Naive B cell (primary cell): ENCODE measurements around the gene STAU1. TPM values are rescaled to one million over a fixed set of nuclear protein-coding genes. Genes with fewer than 3 reads are reported as not detected.

Source experiments
- ATAC-seq, 2 donors: fragments of 150-1000 bp; cut with Tn5 transposase; 2 replicates each; pipeline ENCODE4 v1.10.0; 2021; ENCODE audit warnings: low read depth in 2 of 2, mild to moderate bottlenecking in 2 of 2, moderate library complexity in 2 of 2
- DNase-seq: peaks from one replicate; pipeline ENCODE4 v3.0.0; 2022
- H3K27ac Mint-ChIP-seq, 6 donors: one replicate each; pipeline ENCODE4 v1.8.0; 2020 to 2022; ENCODE audit warnings: mild to moderate bottlenecking in 6 of 6, mixed read lengths in 6 of 6, moderate library complexity in 5 of 6, inconsistent platforms in 2 of 6
- H3K27me3 Mint-ChIP-seq, 3 donors: one replicate each; pipeline ENCODE4 v1.8.0; 2021 to 2022; ENCODE audit warnings: mixed read lengths in 3 of 3, mild to moderate bottlenecking in 1 of 3
- H3K36me3 Mint-ChIP-seq, 2 donors: one replicate each; pipeline ENCODE4 v1.8.0; 2020 to 2022; ENCODE audit warnings: mixed read lengths in 2 of 2, inconsistent platforms in 1 of 2, mild to moderate bottlenecking in 1 of 2
- H3K4me1 Mint-ChIP-seq, 3 donors: one replicate each; pipeline ENCODE4 v1.8.0; 2020 to 2022; ENCODE audit warnings: mixed read lengths in 3 of 3, inconsistent platforms in 1 of 3, mild to moderate bottlenecking in 1 of 3, moderate library complexity in 1 of 3
- H3K4me3 Mint-ChIP-seq, 8 donors: one replicate each; pipeline ENCODE4 v1.8.0; 2020 to 2022; ENCODE audit warnings: mild to moderate bottlenecking in 8 of 8, mixed read lengths in 8 of 8, moderate library complexity in 8 of 8, inconsistent platforms in 2 of 8
- H3K9me3 Mint-ChIP-seq, 7 donors: one replicate each; pipeline ENCODE4 v1.8.0; 2020 to 2022; ENCODE audit warnings: mixed read lengths in 7 of 7, mild to moderate bottlenecking in 5 of 7, inconsistent platforms in 2 of 7, moderate library complexity in 1 of 7
- polyA plus RNA-seq, 6 donors: library from polyadenylated mRNA; unstranded; fragments of 300-500 nt; fragmentation: Illumina TruSeq; gene quantifications; one replicate each; pipeline ENCODE4 v1.2.3, GENCODE V29; 2021; ENCODE audit warnings: low read depth in 6 of 6

Gene STAU1, protein sequence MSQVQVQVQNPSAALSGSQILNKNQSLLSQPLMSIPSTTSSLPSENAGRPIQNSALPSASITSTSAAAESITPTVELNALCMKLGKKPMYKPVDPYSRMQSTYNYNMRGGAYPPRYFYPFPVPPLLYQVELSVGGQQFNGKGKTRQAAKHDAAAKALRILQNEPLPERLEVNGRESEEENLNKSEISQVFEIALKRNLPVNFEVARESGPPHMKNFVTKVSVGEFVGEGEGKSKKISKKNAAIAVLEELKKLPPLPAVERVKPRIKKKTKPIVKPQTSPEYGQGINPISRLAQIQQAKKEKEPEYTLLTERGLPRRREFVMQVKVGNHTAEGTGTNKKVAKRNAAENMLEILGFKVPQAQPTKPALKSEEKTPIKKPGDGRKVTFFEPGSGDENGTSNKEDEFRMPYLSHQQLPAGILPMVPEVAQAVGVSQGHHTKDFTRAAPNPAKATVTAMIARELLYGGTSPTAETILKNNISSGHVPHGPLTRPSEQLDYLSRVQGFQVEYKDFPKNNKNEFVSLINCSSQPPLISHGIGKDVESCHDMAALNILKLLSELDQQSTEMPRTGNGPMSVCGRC
- 10 to 100 TPM; 26.1 to 42.9 (median 31.3) TPM for polyA plus RNA-seq

DNA sequence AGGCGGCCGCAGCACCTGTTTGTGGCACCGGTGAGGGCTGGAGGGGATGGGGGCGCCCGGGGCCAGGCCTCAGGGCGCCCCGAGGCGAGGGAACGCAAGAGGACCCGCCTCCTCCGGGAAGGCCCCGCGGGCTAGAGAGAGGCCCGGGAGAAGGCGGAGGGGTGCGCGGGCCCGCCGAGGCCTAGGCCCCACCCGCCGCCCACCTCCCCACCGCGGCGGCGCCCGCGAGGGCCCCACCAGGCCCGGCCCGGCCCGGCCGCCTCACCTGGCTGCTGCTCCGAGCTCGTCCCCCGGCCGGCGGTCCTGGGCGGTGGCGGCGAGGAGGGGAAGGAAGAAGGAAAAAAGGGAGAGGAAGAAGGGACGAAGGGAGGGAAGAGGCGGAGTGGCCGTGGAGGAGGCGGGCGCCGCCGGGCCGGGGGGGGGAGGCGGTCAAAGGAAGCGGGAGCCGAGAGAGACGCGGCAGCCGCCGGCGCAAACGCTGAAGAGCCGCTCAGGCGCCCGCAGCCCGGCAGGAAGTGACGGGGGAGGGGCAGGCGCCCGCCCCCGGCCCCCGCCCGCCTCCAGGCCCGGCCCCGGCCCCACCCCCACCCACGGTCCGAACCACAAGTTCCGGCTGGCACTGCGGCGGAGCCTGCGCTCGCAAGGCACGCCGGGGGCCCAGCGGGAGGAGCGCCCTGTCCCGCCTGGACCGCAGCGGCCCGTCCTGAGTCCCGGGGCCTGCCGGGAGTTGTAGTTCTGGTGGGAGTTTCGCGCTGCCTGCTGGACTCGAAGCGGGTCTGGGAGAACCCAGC lies at the start of gene STAU1:
Gene STAU1, minus strand, starts transcription at position 484 of the 791 bp plus-strand sequence. CDS start 22,133 bp downstream, outside the sequence.
- peak; percentile 90 for DNase-seq
- peak; percentile 94 for ATAC-seq
- H3K36me3 Mint-ChIP-seq: no peaks in the 10 kb centered on the region
- H3K27me3 Mint-ChIP-seq: peaks cover 0 to 6% (median 0%) of the 10 kb centered on the region in 3 donors
- peaks cover 25 to 34% (median 28%) of the 10 kb centered on the region in 3 donors for H3K4me1 Mint-ChIP-seq
- peak within 1 kb of the TSS; percentile 76 to 97 (median 96) for H3K27ac Mint-ChIP-seq
- no peaks in the 10 kb centered on the region for H3K9me3 Mint-ChIP-seq
- H3K4me3 Mint-ChIP-seq: peak within 1 kb of the TSS; percentile 77 to 98 (median 92)

GRCh38 chr20:49237531-49237930 lies 49.4 kb upstream of the STAU1 start:
- no peak for DNase-seq
- no peaks in the 10 kb centered on the region for H3K27me3 Mint-ChIP-seq
- H3K27ac Mint-ChIP-seq: no peak overlapping the region
- ATAC-seq: no peak
- peak overlapping the region in 1 of 8 donors; percentile 14 for H3K4me3 Mint-ChIP-seq
- no peaks in the 10 kb centered on the region for H3K9me3 Mint-ChIP-seq
- peaks cover 4 to 14% (median 5%) of the 10 kb centered on the region in 3 donors for H3K4me1 Mint-ChIP-seq
- H3K36me3 Mint-ChIP-seq: peaks cover 21 to 26% of the 10 kb centered on the region in 2 donors

GRCh38 chr20:49236301-49236700 lies 48.2 kb upstream of the STAU1 start:
- DNase-seq (no peak), ATAC-seq (no peak)
- Mint-ChIP-seq H3K27ac (peak overlapping the region in 2 of 6 donors; percentile 74 to 78), H3K9me3 (no peaks in the 10 kb centered on the region), H3K27me3 (no peaks in the 10 kb centered on the region), H3K4me1 (peaks cover 7 to 17% (median 8%) of the 10 kb centered on the region in 3 donors), H3K4me3 (no peak overlapping the region), H3K36me3 (peaks cover 21 to 29% of the 10 kb centered on the region in 2 donors)

- Mint-ChIP-seq H3K27me3 (no peaks in the 10 kb centered on the region), H3K4me3 (peak overlapping the region in 1 of 8 donors; percentile 29), H3K27ac (peak overlapping the region in 2 of 6 donors; percentile 43 to 48), H3K4me1 (peaks cover 22 to 31% (median 22%) of the 10 kb centered on the region in 3 donors), H3K36me3 (peaks cover 26 to 36% of the 10 kb centered on the region in 2 donors), H3K9me3 (no peaks in the 10 kb centered on the region)
- no peak for ATAC-seq
- no peak for DNase-seq
These were observed 46.7 kb upstream of the STAU1 start for GRCh38 chr20:49234831-49235230.

DNA sequence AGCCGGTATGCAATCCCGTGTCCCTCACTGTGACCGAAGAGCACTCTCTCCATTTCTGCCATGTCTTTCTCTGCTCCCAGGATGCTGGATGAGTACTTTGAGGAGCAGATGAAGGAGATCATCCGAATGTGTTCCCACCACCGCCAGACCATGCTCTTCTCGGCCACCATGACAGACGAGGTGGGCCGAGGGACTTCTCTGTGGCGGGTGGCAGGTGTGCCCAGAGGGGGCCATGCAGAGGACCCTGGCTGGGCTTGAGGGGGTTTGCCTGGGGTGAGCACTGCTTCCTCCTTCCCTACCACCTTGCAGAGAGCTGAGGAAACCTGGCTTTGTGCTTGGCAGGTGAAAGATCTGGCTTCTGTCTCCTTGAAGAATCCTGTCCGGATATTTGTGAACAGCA lies 45.1 kb upstream of the STAU1 start:
- Mint-ChIP-seq H3K4me3 (no peak overlapping the region), H3K27ac (peak overlapping the region in 1 of 6 donors; percentile 41), H3K4me1 (peaks cover 22 to 31% (median 28%) of the 10 kb centered on the region in 3 donors), H3K27me3 (no peaks in the 10 kb centered on the region), H3K9me3 (no peaks in the 10 kb centered on the region), H3K36me3 (peaks cover 31 to 36% of the 10 kb centered on the region in 2 donors)
- ATAC-seq (no peak), DNase-seq (no peak)

DNA sequence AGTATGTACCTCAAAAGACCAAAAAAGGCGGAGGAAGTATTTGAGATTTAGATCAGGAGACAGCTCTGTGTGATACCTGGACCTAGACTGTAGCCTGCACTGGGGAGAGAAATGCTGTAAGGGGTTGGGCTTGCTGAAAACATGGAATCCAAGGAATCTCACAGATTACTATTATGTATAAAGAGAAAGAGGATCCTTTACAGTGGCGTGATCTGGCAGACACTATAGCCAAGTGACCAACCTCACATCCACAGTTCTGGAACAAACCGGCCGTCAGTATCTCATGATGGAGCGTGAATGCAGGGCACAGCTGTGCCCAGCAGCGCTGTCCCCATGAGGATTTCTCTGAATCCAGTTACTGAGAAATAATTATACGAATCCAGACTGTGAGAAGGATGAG lies 43.3 kb upstream of the STAU1 start:
- DNase-seq (no peak), ATAC-seq (no peak)
- Mint-ChIP-seq H3K27ac (peak overlapping the region in 5 of 6 donors; percentile 87 to 96 (median 93)), H3K4me3 (no peak overlapping the region), H3K4me1 (peaks cover 22 to 28% (median 27%) of the 10 kb centered on the region in 3 donors), H3K36me3 (peaks cover 26 to 27% of the 10 kb centered on the region in 2 donors), H3K9me3 (no peaks in the 10 kb centered on the region), H3K27me3 (no peaks in the 10 kb centered on the region)

DNA sequence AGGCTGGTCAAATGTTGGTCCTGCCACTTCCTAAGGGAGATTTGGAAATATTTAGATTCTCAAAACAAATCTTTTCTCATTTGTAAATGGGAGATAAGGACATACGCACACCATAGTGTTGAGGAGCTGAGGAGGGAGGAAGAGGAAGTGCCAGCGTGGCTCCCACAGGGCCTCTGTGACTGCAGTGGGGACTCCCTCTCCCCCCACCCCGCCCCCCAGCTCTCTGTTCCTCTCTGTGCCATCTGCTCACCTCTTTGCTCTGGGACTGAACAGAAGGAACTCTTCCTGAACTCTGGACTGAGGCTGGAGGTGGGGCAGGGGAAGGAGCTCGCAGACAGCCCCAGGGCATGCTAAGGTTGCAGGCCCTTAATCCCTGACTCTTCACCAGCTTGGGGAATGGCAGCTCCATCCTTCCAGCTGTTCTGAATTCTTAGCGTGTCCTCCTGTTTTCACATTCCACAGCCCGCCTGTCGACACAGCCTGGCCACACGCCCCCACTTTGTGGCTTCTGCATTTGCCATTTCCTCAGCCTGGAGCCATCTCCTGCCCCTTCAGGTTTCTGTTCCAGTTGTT lies 42.5 kb upstream of the STAU1 start:
- H3K36me3 Mint-ChIP-seq: peaks cover 28 to 34% of the 10 kb centered on the region in 2 donors
- DNase-seq: peak; percentile 42
- H3K9me3 Mint-ChIP-seq: no peaks in the 10 kb centered on the region
- H3K4me3 Mint-ChIP-seq: peak overlapping the region in 6 of 8 donors; percentile 34 to 85 (median 58)
- ATAC-seq: peak; percentile 97 to 98
- H3K4me1 Mint-ChIP-seq: peaks cover 27 to 32% (median 28%) of the 10 kb centered on the region in 3 donors
- peak overlapping the region; percentile 87 to 96 (median 91) for H3K27ac Mint-ChIP-seq
- H3K27me3 Mint-ChIP-seq: no peaks in the 10 kb centered on the region

GRCh38 chr20:49230021-49230420 lies 41.9 kb upstream of the STAU1 start:
- Mint-ChIP-seq H3K9me3 (no peaks in the 10 kb centered on the region), H3K4me1 (peaks cover 28 to 32% (median 32%) of the 10 kb centered on the region in 3 donors), H3K27ac (peak overlapping the region; percentile 84 to 96 (median 89)), H3K4me3 (peak overlapping the region in 1 of 8 donors; percentile 49), H3K27me3 (no peaks in the 10 kb centered on the region), H3K36me3 (peaks cover 29 to 38% of the 10 kb centered on the region in 2 donors)
- ATAC-seq (no peak), DNase-seq (no peak)

GRCh38 chr20:49229381-49229780 lies 41.2 kb upstream of the STAU1 start:
- no peaks in the 10 kb centered on the region for H3K9me3 Mint-ChIP-seq
- H3K36me3 Mint-ChIP-seq: peaks cover 22 to 38% of the 10 kb centered on the region in 2 donors
- DNase-seq (no peak), ATAC-seq (no peak)
- no peaks in the 10 kb centered on the region for H3K27me3 Mint-ChIP-seq
- H3K4me1 Mint-ChIP-seq: peaks cover 23 to 29% (median 27%) of the 10 kb centered on the region in 3 donors
- H3K27ac Mint-ChIP-seq: peak overlapping the region in 5 of 6 donors; percentile 38 to 92 (median 78)
- H3K4me3 Mint-ChIP-seq: no peak overlapping the region

DNA sequence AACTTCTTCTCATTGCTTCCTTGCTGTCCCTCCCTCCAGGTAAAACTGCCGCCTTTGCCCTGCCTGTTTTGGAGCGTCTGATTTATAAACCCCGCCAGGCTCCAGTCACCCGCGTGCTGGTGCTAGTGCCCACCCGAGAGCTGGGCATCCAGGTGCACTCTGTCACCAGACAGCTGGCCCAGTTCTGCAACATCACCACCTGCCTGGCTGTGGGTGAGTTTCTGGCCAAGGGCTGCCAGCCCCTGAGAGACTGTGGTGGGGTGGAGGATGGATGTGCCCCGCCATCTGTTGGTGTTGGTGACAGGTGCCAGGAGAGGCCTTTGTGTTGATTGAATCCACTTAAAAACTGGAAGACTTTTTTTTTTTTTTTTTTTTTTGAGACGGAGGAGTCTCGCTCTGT lies 40.5 kb upstream of the STAU1 start:
- H3K9me3 Mint-ChIP-seq: no peaks in the 10 kb centered on the region
- H3K4me3 Mint-ChIP-seq: no peak overlapping the region
- no peaks in the 10 kb centered on the region for H3K27me3 Mint-ChIP-seq
- H3K27ac Mint-ChIP-seq: peak overlapping the region in 3 of 6 donors; percentile 59 to 83 (median 73)
- DNase-seq: no peak
- ATAC-seq: no peak
- H3K36me3 Mint-ChIP-seq: peaks cover 21 to 32% of the 10 kb centered on the region in 2 donors
- H3K4me1 Mint-ChIP-seq: peaks cover 23 to 29% (median 23%) of the 10 kb centered on the region in 3 donors

DNA sequence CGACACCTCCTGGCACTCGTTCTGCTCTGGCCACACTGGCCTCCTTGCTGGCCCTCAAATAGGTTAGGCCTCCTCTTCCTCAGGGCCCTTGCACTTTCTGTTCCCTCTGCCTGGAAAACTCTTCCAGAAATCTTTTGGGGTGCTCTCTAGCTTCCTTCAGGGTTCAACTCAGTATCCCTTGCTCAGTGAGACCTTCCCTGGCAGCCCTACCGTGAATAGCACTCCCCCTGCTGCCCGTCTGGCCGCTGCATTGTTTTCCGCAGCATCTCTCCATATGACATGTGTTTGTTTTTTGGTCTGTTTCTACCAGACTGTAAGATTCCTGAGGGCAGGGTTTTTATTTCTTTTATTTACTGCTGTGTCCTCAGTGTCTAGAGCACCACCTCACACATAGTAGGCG lies 37.8 kb upstream of the STAU1 start:
- peaks cover 21 to 22% of the 10 kb centered on the region in 2 donors for H3K36me3 Mint-ChIP-seq
- H3K27ac Mint-ChIP-seq: peak overlapping the region in 2 of 6 donors; percentile 59 to 79
- peaks cover 17 to 28% (median 27%) of the 10 kb centered on the region in 3 donors for H3K4me1 Mint-ChIP-seq
- no peaks in the 10 kb centered on the region for H3K27me3 Mint-ChIP-seq
- ATAC-seq (no peak), DNase-seq (no peak)
- no peak overlapping the region for H3K4me3 Mint-ChIP-seq
- no peaks in the 10 kb centered on the region for H3K9me3 Mint-ChIP-seq

GRCh38 chr20:49219924-49220831 lies 32.0 kb upstream of the STAU1 start:
- H3K4me1 Mint-ChIP-seq: peaks cover 21 to 40% (median 31%) of the 10 kb centered on the region in 3 donors
- H3K27ac Mint-ChIP-seq: peak overlapping the region; percentile 97 to 100 (median 100)
- peaks cover 0 to 2% (median 0%) of the 10 kb centered on the region in 7 donors for H3K9me3 Mint-ChIP-seq
- ATAC-seq: no peak
- peaks cover 0 to 8% of the 10 kb centered on the region in 2 donors for H3K36me3 Mint-ChIP-seq
- no peaks in the 10 kb centered on the region for H3K27me3 Mint-ChIP-seq
- peak overlapping the region; percentile 88 to 99 (median 96) for H3K4me3 Mint-ChIP-seq
- no peak for DNase-seq
